Neuron (in vitro differentiated cells): ENCODE measurements around the gene ITPR2.

Source experiments
- H2AFZ ChIP-seq: one replicate; pipeline ENCODE4 v1.6.1; 2013; ENCODE audit warnings: low read depth, mild to moderate bottlenecking, inconsistent platforms, low read length, moderate library complexity
- H3K27me3 ChIP-seq: one replicate; pipeline ENCODE4 v1.6.1; 2013; ENCODE audit warnings: low read length; ENCODE audit not compliant: insufficient read depth
- H3K36me3 ChIP-seq: one replicate; pipeline ENCODE4 v1.6.1; 2013; ENCODE audit warnings: low read length; ENCODE audit not compliant: insufficient read depth
- H3K4me1 ChIP-seq: one replicate; pipeline ENCODE4 v1.6.1; 2013; ENCODE audit warnings: low read length; ENCODE audit not compliant: insufficient read depth
- H3K4me3 ChIP-seq: 2 replicates; pipeline ENCODE4 v1.5.1; 2013; ENCODE audit warnings: mild to moderate bottlenecking, low read length, moderate library complexity
- H3K9me3 ChIP-seq: one replicate; pipeline ENCODE4 v1.6.1; 2013; ENCODE audit warnings: low read length

ITPR2 gene

GRCh38 chr12:26298785-26299621 is 534.0 kb downstream of the ITPR2 start:
- Histone ChIP-seq H3K9me3 (no peaks in the 10 kb centered on the region), H3K4me1 (no peaks in the 10 kb centered on the region), H3K27me3 (no peaks in the 10 kb centered on the region), H3K36me3 (no peaks in the 10 kb centered on the region), H2AFZ (no peak overlapping the region), H3K4me3 (no peak overlapping the region)

- H3K36me3 ChIP-seq, result no peaks in the 10 kb centered on the region
- H3K9me3 ChIP-seq, result no peaks in the 10 kb centered on the region
- no peak overlapping the region for H2AFZ ChIP-seq
- no peaks in the 10 kb centered on the region for H3K4me1 ChIP-seq
- no peak overlapping the region for H3K4me3 ChIP-seq
- H3K27me3 ChIP-seq, result no peaks in the 10 kb centered on the region
Measured at GRCh38 chr12:26297396-26298070, 535.5 kb downstream of the ITPR2 start.

DNA sequence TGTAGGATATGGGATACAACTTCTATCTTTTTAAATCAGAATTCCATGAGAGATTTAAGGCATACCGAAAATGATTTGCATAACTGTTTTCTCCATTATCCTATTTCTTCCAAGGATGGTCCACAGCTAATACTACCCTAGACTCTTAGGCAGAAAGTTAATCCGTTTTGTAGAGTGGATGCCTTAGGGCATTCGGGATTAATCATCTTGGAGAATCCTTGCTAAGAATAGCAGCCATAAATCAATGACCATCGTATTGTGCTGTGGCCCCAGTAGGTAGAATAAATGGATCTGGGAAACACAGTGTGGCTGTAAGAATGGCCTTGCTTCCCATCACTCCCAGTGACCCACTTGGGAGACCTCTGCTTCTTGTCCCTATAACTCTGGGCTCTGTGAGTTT is 538.0 kb downstream of the ITPR2 start:
- no peaks in the 10 kb centered on the region for H3K36me3 ChIP-seq
- no peaks in the 10 kb centered on the region for H3K4me1 ChIP-seq
- H2AFZ ChIP-seq, result no peak overlapping the region
- no peaks in the 10 kb centered on the region for H3K27me3 ChIP-seq
- H3K9me3 ChIP-seq, result no peaks in the 10 kb centered on the region
- no peak overlapping the region for H3K4me3 ChIP-seq

DNA sequence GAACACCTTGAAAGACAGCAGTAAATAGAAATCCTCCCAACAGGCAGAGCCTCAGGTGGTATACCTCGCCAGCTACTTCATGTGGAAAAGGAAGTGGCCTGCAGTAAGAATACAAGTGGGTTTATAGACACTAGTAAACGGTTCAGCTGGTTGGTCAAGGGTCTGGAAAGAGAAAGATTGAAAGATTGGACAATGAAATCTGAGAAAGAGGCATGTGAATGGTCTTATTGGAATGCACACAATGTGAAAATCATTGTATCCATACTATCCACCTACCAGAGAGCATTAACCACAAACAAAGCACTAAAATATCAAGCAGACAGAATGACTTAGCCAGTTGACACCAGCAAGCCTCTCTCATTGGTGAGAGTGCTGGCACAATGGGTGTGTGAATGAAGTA is 539.4 kb downstream of the ITPR2 start:
- Histone ChIP-seq H3K36me3 (no peaks in the 10 kb centered on the region), H3K4me1 (no peaks in the 10 kb centered on the region), H3K4me3 (no peak overlapping the region), H3K9me3 (no peaks in the 10 kb centered on the region), H2AFZ (no peak overlapping the region), H3K27me3 (no peaks in the 10 kb centered on the region)

DNA sequence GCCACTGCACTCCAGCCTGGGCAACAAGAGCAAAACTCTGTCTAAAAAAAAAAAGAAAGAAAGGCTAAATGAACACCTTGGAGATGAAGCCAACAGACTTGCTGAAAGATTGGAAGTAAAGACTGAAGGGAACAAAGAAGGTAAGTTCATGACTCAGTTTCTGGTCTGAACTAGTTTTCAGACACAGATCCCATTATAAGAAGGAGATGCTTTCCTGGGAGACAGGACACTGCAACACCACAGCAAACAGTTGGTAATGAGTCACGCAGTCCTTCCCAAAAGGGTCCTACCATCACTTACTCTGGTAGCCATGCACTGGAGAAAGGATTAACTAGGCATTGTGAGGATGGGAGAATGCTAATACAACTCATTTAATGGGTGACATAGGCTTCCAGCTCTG is 540.4 kb downstream of the ITPR2 start:
- no peaks in the 10 kb centered on the region for H3K4me1 ChIP-seq
- H3K27me3 ChIP-seq, result no peaks in the 10 kb centered on the region
- H3K36me3 ChIP-seq, result no peaks in the 10 kb centered on the region
- H3K4me3 ChIP-seq, result no peak overlapping the region
- H3K9me3 ChIP-seq, result no peaks in the 10 kb centered on the region
- no peak overlapping the region for H2AFZ ChIP-seq

GRCh38 chr12:26290565-26290964 is 542.4 kb downstream of the ITPR2 start:
- Histone ChIP-seq H3K4me1 (no peaks in the 10 kb centered on the region), H3K4me3 (no peak overlapping the region), H2AFZ (no peak overlapping the region), H3K27me3 (no peaks in the 10 kb centered on the region), H3K36me3 (no peaks in the 10 kb centered on the region), H3K9me3 (no peaks in the 10 kb centered on the region)

- Histone ChIP-seq H2AFZ (no peak overlapping the region), H3K4me3 (no peak overlapping the region), H3K36me3 (no peaks in the 10 kb centered on the region), H3K4me1 (no peaks in the 10 kb centered on the region), H3K9me3 (no peaks in the 10 kb centered on the region), H3K27me3 (no peaks in the 10 kb centered on the region)
Measured at GRCh38 chr12:26287671-26288381, 545.2 kb downstream of the ITPR2 start.
